Measurements from ENCODE around the gene RNASEH2B.

- TF ChIP-seq CTCF (IDR thresholded peaks at IDR 0.05) (no peak), POLR2A (IDR thresholded peaks at IDR 0.05; ENCODE audit: low read depth) (no peak), POLR2AphosphoS5 (IDR thresholded peaks at IDR 0.05) (no peak), EP300 (IDR thresholded peaks at IDR 0.05) (no peak)
Measured at GRCh38 chr13:50990065-50990817, 80.7 kb downstream of the RNASEH2B start.

Measured in esophagus muscularis mucosa (tissue), 4 donors.